K562 (cell line): Measurements from ENCODE around the gene TAF9. TPM values are rescaled to one million over a fixed set of nuclear protein-coding genes. Genes with fewer than 3 reads are reported as not detected.

ENCODE experiments used
- BHLHE40 ChIP-seq: IDR thresholded peaks from 2 replicates; pipeline ENCODE4 v1.6.1; 2011; ENCODE audit warnings: low read length, improper control_type of control experiment
- C11orf30 ChIP-seq: fragments of 450-650 bp; IDR thresholded peaks from 2 replicates; pipeline ENCODE4 v1.6.1; 2016; ENCODE audit warnings: low read depth, mild to moderate bottlenecking
- CGGBP1 ChIP-seq: fragments of 250-450 bp; sonication (Bioruptor Pico); IDR thresholded peaks from 2 replicates; pipeline ENCODE4 v1.9.0; 2021; ENCODE audit warnings: mild to moderate bottlenecking
- CTBP1 ChIP-seq: fragments of 450-650 bp; IDR thresholded peaks from 2 replicates; pipeline ENCODE4 v1.6.1; 2016; ENCODE audit warnings: borderline replicate concordance
- CXXC5 ChIP-seq: fragments of 250-450 bp; sonication (Bioruptor Pico); IDR thresholded peaks from 2 replicates; pipeline ENCODE4 v1.8.0; 2022; ENCODE audit warnings: inconsistent platforms, mild to moderate bottlenecking, moderate library complexity
- ELF4 ChIP-seq: fragments of 450-650 bp; formaldehyde crosslinking; IDR thresholded peaks from 2 replicates; pipeline ENCODE4 v1.4.0; 2022; ENCODE audit warnings: missing genetic modification characterization
- EP400 ChIP-seq: fragments of 450-650 bp; IDR thresholded peaks from 2 replicates; pipeline ENCODE4 v1.6.1; 2017; ENCODE audit warnings: antibody characterized with exemption, mild to moderate bottlenecking, moderate library complexity
- FOS ChIP-seq: IDR thresholded peaks from 3 replicates; pipeline ENCODE4 v1.6.1; 2011; ENCODE audit not compliant: insufficient read length; ENCODE audit errors: extremely low read depth
- GABPB1 ChIP-seq: sonication (generic); formaldehyde crosslinking; IDR thresholded peaks from 2 replicates; pipeline ENCODE4 v1.8.0; 2022; ENCODE audit warnings: mild to moderate bottlenecking, missing genetic modification reagents
- HMGXB4 ChIP-seq: sonication (generic); formaldehyde crosslinking; IDR thresholded peaks from 2 replicates; pipeline ENCODE4 v1.8.1; 2023; ENCODE audit warnings: mild to moderate bottlenecking, missing genetic modification reagents
- HNRNPL ChIP-seq: fragments of 200-400 bp; formaldehyde crosslinking; IDR thresholded peaks from 2 replicates; pipeline ENCODE4 v1.6.1; 2017; ENCODE audit warnings: low read depth, mild to moderate bottlenecking, low read length
- KAT7 ChIP-seq: sonication (generic); formaldehyde crosslinking; IDR thresholded peaks from 2 replicates; pipeline ENCODE4 v1.8.0; 2022; ENCODE audit warnings: missing genetic modification reagents, mild to moderate bottlenecking, borderline replicate concordance
- KDM5B ChIP-seq: fragments of 200-600 bp; sonication (generic); IDR thresholded peaks from 2 replicates; pipeline ENCODE4 v1.6.1; 2012; ENCODE audit warnings: low read depth, mild to moderate bottlenecking, moderate library complexity, low read length, control low read depth, inconsistent platforms; ENCODE audit not compliant: insufficient replicate concordance
- NKRF ChIP-seq: fragments of 450-650 bp; IDR thresholded peaks from 2 replicates; pipeline ENCODE4 v1.6.1; 2016; ENCODE audit warnings: borderline replicate concordance
- NR4A1 ChIP-seq, 2 experiments: fragments of 250-450 bp in 1 of 2; fragments of 450-650 bp in 1 of 2; sonication (Bioruptor Pico) in 1 of 2; IDR thresholded peaks; 2 replicates each; pipeline versions ENCODE4 v1.4.0 to v1.6.1; 2016 to 2020; ENCODE audit warnings: mild to moderate bottlenecking in 2 of 2, missing compliant biosample characterization in 1 of 2, missing genetic modification characterization in 1 of 2, moderate library complexity in 1 of 2
- PTBP1 ChIP-seq: fragments of 200-400 bp; formaldehyde crosslinking; IDR thresholded peaks from 2 replicates; pipeline ENCODE4 v1.6.1; 2017; ENCODE audit warnings: low read depth, low read length
- SIN3B ChIP-seq: fragments of 450-650 bp; IDR thresholded peaks from 2 replicates; pipeline ENCODE4 v1.6.1; 2017; ENCODE audit warnings: low read depth, mild to moderate bottlenecking, moderate library complexity
- ZBTB8A ChIP-seq: fragments of 450-650 bp; IDR thresholded peaks from 2 replicates; pipeline ENCODE4 v1.6.1; 2018; ENCODE audit warnings: mild to moderate bottlenecking, moderate library complexity; ENCODE audit not compliant: partially characterized antibody
- ZFX ChIP-seq: sonication (generic); formaldehyde crosslinking; IDR thresholded peaks from 2 replicates; pipeline ENCODE4 v1.8.0; 2022; ENCODE audit warnings: mild to moderate bottlenecking, missing genetic modification reagents, moderate library complexity
- ZNF146 ChIP-seq: IDR thresholded peaks from one replicate; pipeline ENCODE4 v1.6.1; 2018; ENCODE audit warnings: missing compliant biosample characterization; ENCODE audit not compliant: unreplicated experiment
- ZNF436 ChIP-seq: fragments of 250-450, 450-650 bp; sonication (Bioruptor Pico); formaldehyde crosslinking; IDR thresholded peaks from 2 replicates; pipeline ENCODE4 v1.7.0; 2020; ENCODE audit warnings: mild to moderate bottlenecking
- polyA plus RNA-seq, 8 experiments: library from polyadenylated mRNA; depleted of rRNA in 4 of 8; stranded (reverse) in 5 of 8; unstranded in 3 of 8; fragments of >200 nt; fragmentation: Nextera tagmentation in 2 of 8; fragmentation: Illumina TruSeq in 1 of 8; extraction: Ambion mirVana in 2 of 8; extraction: Trizol in 1 of 8; gene quantifications; 2 replicates each; pipeline versions ENCODE4 v1.2.1 to v1.2.3, GENCODE V29; 2011 to 2014; ENCODE audit warnings: inconsistent platforms in 1 of 8, missing spikeins in 1 of 8
- total RNA-seq, 7 experiments: library from RNA; depleted of rRNA in 6 of 7; stranded (reverse); fragments of >200 nt in 6 of 7; fragmentation: Illumina TruSeq in 2 of 7; extraction: Trizol in 2 of 7; gene quantifications; 2 replicates each; pipeline versions ENCODE4 v1.2.1 to v1.2.3, GENCODE V29; 2011 to 2021; ENCODE audit warnings: low replicate concordance in 1 of 7

The TAF9 gene
- total and polyA plus RNA-seq, 9 of the 15 experiments (the other 6 are each of a cell fraction or from before 2014, with no cell fraction given): 119 to 566 (median 207) TPM

- TF ChIP-seq HMGXB4 (CRISPR knock-in tag): peak; percentile 78; the same call in 1 of the 2 replicates
- TF ChIP-seq ZNF146 (CRISPR knock-in tag): no peak
- TF ChIP-seq CTBP1: peak; percentile 82
- TF ChIP-seq CGGBP1: peak; percentile 2; the same call in 1 of the 2 replicates
- TF ChIP-seq EP400: peak; percentile 99
- peak; percentile 77; the same call in 1 of the 2 replicates for TF ChIP-seq NKRF
- no peak for TF ChIP-seq NR4A1 (CRISPR knock-in tag; IDR thresholded peaks at IDR 0.05)
- peak; percentile 83 for TF ChIP-seq NR4A1 (tag; IDR thresholded peaks at IDR 0.05)
- peak; percentile 92 for TF ChIP-seq KDM5B
- peak; percentile 94 for TF ChIP-seq CXXC5 (CRISPR knock-in tag)
- no peak for TF ChIP-seq ZBTB8A
- peak; percentile 91 for TF ChIP-seq HNRNPL
- TF ChIP-seq ZNF436 (CRISPR knock-in tag): no peak
- TF ChIP-seq GABPB1: peak; percentile 93
- peak; percentile 55; the same call in 1 of the 2 replicates for TF ChIP-seq ELF4 (CRISPR knock-in tag)
- TF ChIP-seq PTBP1: no peak
- TF ChIP-seq FOS: no peak
- peak; percentile 83 for TF ChIP-seq SIN3B
- TF ChIP-seq KAT7 (CRISPR knock-in tag): peak; percentile 93; the same call in 1 of the 2 replicates
- TF ChIP-seq BHLHE40: peak; percentile 98
- TF ChIP-seq ZFX: peak; percentile 97
- peak; percentile 97 for TF ChIP-seq C11orf30
Measured at GRCh38 chr5:69369340-69370121, at the start of gene TAF9, which contains the start of the genes AK6 and RAD17 (continued).
